Duodenal mucosa (tissue), 2 donors: ENCODE measurements around the gene TACR1.
"Not testable (repeated sequence)": the region's sequence is repeated elsewhere in the genome, so short reads cannot be mapped to it uniquely, and the experiment has no call there.

Source experiments
- H3K27ac ChIP-seq: one replicate; pipeline ENCODE4 v1.7.0; 2013; ENCODE audit warnings: low read depth, low read length
- H3K27me3 ChIP-seq, 2 donors: one replicate each; pipeline ENCODE4 v1.7.0; 2013; ENCODE audit warnings: low read length in 2 of 2, control low read depth in 1 of 2; ENCODE audit not compliant: insufficient read depth in 2 of 2, control insufficient read depth in 1 of 2
- H3K36me3 ChIP-seq, 2 donors: one replicate each; pipeline ENCODE4 v1.7.0; 2013; ENCODE audit warnings: low read length in 2 of 2, control low read depth in 1 of 2; ENCODE audit not compliant: insufficient read depth in 2 of 2, control insufficient read depth in 1 of 2
- H3K4me1 ChIP-seq, 2 donors: one replicate each; pipeline ENCODE4 v1.7.0; 2013; ENCODE audit warnings: low read length in 2 of 2, control low read depth in 1 of 2; ENCODE audit not compliant: insufficient read depth in 2 of 2, control insufficient read depth in 1 of 2
- H3K4me3 ChIP-seq, 2 donors: one replicate each; pipeline ENCODE4 v1.7.0; 2013; ENCODE audit warnings: low read length in 2 of 2, low read depth in 1 of 2
- H3K9ac ChIP-seq, 2 donors: one replicate each; pipeline ENCODE4 v1.7.0; 2013; ENCODE audit warnings: low read length in 2 of 2, low read depth in 1 of 2
- H3K9me3 ChIP-seq, 2 donors: one replicate each; pipeline ENCODE4 v1.7.0; 2013; ENCODE audit warnings: low read length in 2 of 2, control low read depth in 1 of 2; ENCODE audit not compliant: control insufficient read depth in 1 of 2

The TACR1 gene

GRCh38 chr2:75224636-75225094 is 25.3 kb upstream of the TACR1 start:
- Histone ChIP-seq H3K9ac (no peak overlapping the region), H3K36me3 (no peaks in the 10 kb centered on the region), H3K4me1 (no peaks in the 10 kb centered on the region), H3K27ac (no peak overlapping the region), H3K9me3 (no peaks in the 10 kb centered on the region), H3K4me3 (no peak overlapping the region), H3K27me3 (no peaks in the 10 kb centered on the region)

- no peak overlapping the region for H3K4me3 ChIP-seq
- H3K4me1 ChIP-seq, result no peaks in the 10 kb centered on the region
- H3K9me3 ChIP-seq, result no peaks in the 10 kb centered on the region
- H3K36me3 ChIP-seq, result no peaks in the 10 kb centered on the region
- no peak overlapping the region for H3K27ac ChIP-seq
- H3K27me3 ChIP-seq, result no peaks in the 10 kb centered on the region
- no peak overlapping the region for H3K9ac ChIP-seq
Measured at GRCh38 chr2:75222527-75222926, 23.2 kb upstream of the TACR1 start.

DNA sequence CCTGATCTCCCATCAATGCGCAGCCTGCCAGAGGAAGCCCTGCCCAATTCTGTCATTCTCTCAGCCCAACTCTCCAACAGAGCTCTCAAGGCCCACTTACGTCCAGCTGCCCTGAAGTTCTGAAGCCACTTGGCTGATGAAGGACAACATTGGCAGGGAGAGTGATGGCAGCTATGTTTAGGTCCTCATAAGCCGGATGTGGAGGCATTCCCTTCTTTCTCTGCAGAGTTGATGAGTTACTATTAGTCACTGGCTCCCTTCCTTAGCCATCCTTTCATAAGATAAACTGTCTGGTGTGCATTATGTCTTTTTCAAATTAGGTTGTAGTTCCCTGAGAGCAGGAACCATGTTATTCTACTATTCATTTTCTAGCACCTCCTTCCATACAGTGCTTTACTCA is 22.5 kb upstream of the TACR1 start:
- no peak overlapping the region for H3K9ac ChIP-seq
- no peaks in the 10 kb centered on the region for H3K27me3 ChIP-seq
- H3K9me3 ChIP-seq, result no peaks in the 10 kb centered on the region
- no peak overlapping the region for H3K4me3 ChIP-seq
- H3K36me3 ChIP-seq, result no peaks in the 10 kb centered on the region
- no peaks in the 10 kb centered on the region for H3K4me1 ChIP-seq
- no peak overlapping the region for H3K27ac ChIP-seq

- not testable (repeated sequence) for H3K9me3 ChIP-seq, H3K4me3 ChIP-seq, H3K36me3 ChIP-seq, H3K27ac ChIP-seq, H3K4me1 ChIP-seq, H3K9ac ChIP-seq, H3K27me3 ChIP-seq
Measured at GRCh38 chr2:75219213-75219612, 19.9 kb upstream of the TACR1 start.

- no peaks in the 10 kb centered on the region for H3K27me3 ChIP-seq
- no peaks in the 10 kb centered on the region for H3K4me1 ChIP-seq
- H3K4me3 ChIP-seq, result no peak overlapping the region
- H3K9ac ChIP-seq, result no peak overlapping the region
- H3K36me3 ChIP-seq, result no peaks in the 10 kb centered on the region
- no peaks in the 10 kb centered on the region for H3K9me3 ChIP-seq
- H3K27ac ChIP-seq, result no peak overlapping the region
Measured at GRCh38 chr2:75211266-75211770, 12.0 kb upstream of the TACR1 start.

DNA sequence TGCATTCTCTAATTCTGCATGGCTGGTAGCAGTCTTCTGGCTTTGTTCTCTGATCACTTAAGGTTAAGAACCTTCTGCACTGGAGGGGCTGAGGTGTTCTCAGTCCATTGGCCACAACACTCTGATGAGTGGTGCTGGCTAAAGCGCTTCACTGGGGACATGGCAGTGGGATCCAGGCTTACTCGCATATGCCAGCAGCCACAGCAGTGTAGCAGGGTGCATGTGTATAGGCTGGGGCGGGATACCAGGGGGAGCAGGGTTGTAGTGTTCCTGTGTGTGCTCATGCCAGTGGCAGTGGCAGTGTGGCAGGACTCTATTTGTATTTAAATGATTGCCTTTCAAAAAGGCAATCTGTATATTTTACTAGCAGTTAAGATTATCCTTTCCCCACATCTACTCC is 11.1 kb upstream of the TACR1 start:
- no peaks in the 10 kb centered on the region for H3K27me3 ChIP-seq
- H3K36me3 ChIP-seq, result no peaks in the 10 kb centered on the region
- no peaks in the 10 kb centered on the region for H3K9me3 ChIP-seq
- H3K4me3 ChIP-seq, result no peak overlapping the region
- no peak overlapping the region for H3K9ac ChIP-seq
- H3K27ac ChIP-seq, result no peak overlapping the region
- no peaks in the 10 kb centered on the region for H3K4me1 ChIP-seq

GRCh38 chr2:75208738-75209137 is 9.4 kb upstream of the TACR1 start:
- Histone ChIP-seq H3K4me3 (no peak overlapping the region), H3K9ac (no peak overlapping the region), H3K36me3 (no peaks in the 10 kb centered on the region), H3K27ac (no peak overlapping the region), H3K27me3 (no peaks in the 10 kb centered on the region), H3K4me1 (no peaks in the 10 kb centered on the region), H3K9me3 (no peaks in the 10 kb centered on the region)

- Histone ChIP-seq H3K4me1 (peaks cover 3 to 7% of the 10 kb centered on the region in 2 donors), H3K4me3 (no peak overlapping the region), H3K9ac (no peak overlapping the region), H3K27me3 (peaks cover 12 to 24% of the 10 kb centered on the region in 2 donors), H3K36me3 (no peaks in the 10 kb centered on the region), H3K27ac (no peak overlapping the region), H3K9me3 (no peaks in the 10 kb centered on the region)
Measured at GRCh38 chr2:75204833-75205232, 5.5 kb upstream of the TACR1 start.

- Histone ChIP-seq H3K4me1 (peaks cover 14% of the 10 kb centered on the region in 2 donors), H3K27me3 (peaks cover 30 to 48% of the 10 kb centered on the region in 2 donors)
Measured at GRCh38 chr2:75202359-75202758, 3.0 kb upstream of the TACR1 start.

GRCh38 chr2:75200140-75201096 is 1.1 kb upstream of the TACR1 start:
- no peak overlapping the region for H3K9ac ChIP-seq
- H3K36me3 ChIP-seq, result no peaks in the 10 kb centered on the region
- H3K27ac ChIP-seq, result no peak overlapping the region
- peaks cover 14% of the 10 kb centered on the region in 2 donors for H3K4me1 ChIP-seq
- peaks cover 37 to 54% of the 10 kb centered on the region in 2 donors for H3K27me3 ChIP-seq
- H3K9me3 ChIP-seq, result no peaks in the 10 kb centered on the region
- peak overlapping the region; percentile 51 to 60 for H3K4me3 ChIP-seq

More at GRCh38 chr2:75202359-75202758, 3.0 kb upstream of the TACR1 start:
- H3K4me3 ChIP-seq, result no peak overlapping the region
- no peak overlapping the region for H3K27ac ChIP-seq
- H3K9me3 ChIP-seq, result no peaks in the 10 kb centered on the region
- H3K9ac ChIP-seq, result no peak overlapping the region
- no peaks in the 10 kb centered on the region for H3K36me3 ChIP-seq
